ENCODE measurements around the gene PTPN20.

The PTPN20 gene

GRCh38 chr10:47049056-47049851, 138.0 kb downstream of the PTPN20 start:
- DNase-seq = no peak

DNA sequence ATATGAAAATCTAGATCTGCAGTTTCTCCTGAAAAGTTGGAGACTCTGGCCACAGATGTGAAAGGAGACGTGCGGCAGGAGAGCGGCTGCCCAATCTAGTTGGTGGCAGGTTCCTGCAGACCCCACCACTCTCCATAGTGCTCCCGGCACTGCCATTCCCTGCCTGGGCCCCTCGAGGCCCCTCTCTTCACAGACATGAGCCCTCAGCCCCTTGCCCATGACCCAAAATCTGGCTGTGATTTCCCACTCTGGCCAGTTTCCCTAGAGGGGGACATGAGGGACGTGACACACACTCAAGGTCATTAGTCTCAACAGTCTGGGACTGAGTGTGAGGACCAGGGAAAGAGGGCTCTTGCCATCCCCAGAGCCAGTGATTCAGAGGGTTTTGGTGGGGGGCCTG, 138.7 kb downstream of the PTPN20 start:
- no peak for DNase-seq

DNA sequence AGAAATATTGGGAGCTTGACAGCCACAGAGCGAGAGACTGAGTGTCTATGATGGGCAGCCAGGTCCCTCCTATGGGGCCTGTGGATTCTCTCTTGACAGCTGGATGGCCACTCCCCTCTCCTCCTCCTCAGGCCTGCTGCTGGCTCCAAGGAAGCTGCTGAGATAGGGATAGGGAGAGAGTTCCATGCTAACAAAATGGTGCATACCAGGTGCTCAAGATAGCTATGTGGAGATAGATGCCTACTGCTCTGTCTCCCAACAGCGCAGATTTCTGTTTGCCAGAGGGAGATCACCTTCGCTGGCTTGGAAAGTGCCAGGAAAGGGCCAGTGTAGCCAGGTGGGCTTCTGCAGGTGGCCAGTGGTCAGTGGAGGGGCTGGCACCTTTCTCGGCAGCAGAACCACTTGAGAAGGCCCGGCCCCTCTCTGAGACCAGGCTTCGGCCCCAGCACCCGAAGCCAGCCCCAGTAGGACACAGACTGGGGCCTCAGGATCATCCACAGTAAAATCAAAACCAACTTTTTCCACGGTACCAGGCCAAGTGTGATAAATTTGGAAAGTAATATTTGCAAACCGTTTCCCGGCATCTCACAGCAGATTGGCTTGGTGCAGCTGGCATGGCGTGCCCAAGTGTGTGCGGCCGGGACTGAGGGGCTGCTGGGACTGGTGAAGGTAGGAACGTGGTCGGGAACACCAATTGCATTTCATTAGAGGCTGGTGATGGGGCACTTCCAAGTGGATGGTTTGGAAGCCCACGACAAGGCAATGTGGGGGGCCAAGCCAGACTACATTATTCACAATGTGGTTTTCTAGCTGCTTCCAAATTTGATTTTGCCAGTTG, 139.6 kb downstream of the PTPN20 start:
- DNase-seq = no peak

DNA sequence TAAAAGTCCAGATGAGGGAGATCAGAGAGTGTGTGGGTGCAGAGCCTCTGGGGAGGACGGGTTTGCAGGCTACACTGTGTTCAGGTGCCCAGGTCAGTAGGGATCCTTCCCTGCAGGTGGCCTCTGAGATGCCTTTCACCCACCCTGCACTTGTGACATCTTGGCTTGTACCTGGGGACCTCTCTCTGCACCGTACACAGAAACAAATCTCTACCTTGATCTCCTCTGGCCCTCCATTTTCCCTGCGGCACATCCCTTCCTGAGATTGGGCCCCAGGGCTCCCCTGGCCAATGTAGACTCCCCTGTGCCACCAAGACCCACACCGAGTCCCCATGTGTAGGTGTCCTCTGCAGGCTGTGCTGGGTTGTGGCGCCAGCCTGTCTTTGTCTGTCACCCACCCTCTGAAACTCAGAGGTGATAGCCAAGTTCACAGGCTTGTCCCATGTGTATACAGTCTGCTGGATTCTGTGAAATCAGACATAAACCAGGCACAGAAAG, 140.6 kb downstream of the PTPN20 start:
- no peak for DNase-seq

Data from right hindlimb (tissue), 1 donor.